AG08395 (cell line): ENCODE results near the gene VAT1L.

Experiments used
- DNase-seq: peaks from one replicate; pipeline ENCODE4 v3.0.0; 2012; ENCODE audit warnings: mixed read lengths, low spot score

Gene VAT1L

GRCh38 chr16:77782694-77783093 lies 5.7 kb upstream of the VAT1L start:
- DNase-seq: peak; percentile 30

DNA sequence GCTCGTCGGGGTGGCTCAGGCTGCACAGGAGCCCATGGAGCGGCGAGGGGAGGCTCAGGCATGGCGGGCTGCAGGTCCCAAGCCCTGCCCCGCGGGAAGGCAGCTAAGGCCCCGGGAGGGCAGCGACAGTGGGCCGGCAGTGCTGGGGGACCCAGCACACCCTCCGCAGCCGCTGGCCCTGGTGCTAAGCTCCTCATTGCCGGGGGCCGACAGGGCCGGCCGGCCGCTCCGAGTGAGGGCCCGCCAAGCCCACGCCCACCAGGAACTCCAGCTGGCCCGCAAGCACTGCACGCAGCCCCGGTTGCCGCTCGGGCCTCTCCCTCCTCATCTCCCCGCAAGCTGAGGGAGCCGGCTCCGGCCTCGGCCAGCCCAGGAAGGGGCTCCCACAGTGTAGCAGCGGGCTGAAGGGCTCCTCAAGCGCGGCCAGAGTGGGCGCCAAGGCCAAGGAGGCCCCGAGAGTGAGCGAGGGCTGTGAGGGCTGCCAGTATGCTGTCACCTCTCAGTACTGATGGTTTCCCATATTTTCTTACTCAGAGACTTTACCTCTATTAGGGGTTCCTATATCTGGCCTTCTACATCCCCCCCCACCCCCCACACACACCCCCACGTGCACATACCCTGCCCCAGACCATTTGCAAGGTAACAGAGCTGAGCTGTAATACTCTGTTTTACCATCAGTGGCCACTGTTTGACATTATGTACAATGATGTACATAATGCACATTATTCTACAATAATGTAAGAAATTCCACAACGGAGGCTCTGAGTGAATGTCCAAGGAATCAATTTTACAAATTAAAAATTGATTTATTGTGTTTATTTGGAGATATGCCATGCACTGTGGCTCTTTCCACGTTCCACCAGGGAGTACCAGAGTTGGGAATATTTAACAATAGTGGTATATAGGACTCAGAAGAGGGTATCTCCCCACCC lies 3.7 kb upstream of the VAT1L start:
- no peak for DNase-seq

DNA sequence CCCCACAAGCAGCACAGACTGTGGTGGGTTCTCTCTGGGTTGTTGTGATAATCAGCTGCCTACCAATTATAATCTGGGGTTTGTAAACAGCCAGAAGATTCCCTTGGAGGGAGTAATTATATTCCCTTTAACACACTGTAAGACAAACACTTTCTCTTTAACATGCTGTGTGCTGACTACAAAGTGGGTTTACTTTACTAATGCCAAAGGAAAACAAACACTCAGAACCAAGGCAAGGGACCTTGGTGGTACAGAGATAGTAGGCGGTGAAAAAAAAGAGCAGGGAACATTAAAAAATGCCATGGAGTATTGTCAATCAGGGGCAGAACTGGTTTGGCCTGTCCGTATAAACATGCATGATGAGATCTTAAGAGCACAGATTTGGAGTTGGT lies 3.0 kb upstream of the VAT1L start:
- DNase-seq: no peak

DNA sequence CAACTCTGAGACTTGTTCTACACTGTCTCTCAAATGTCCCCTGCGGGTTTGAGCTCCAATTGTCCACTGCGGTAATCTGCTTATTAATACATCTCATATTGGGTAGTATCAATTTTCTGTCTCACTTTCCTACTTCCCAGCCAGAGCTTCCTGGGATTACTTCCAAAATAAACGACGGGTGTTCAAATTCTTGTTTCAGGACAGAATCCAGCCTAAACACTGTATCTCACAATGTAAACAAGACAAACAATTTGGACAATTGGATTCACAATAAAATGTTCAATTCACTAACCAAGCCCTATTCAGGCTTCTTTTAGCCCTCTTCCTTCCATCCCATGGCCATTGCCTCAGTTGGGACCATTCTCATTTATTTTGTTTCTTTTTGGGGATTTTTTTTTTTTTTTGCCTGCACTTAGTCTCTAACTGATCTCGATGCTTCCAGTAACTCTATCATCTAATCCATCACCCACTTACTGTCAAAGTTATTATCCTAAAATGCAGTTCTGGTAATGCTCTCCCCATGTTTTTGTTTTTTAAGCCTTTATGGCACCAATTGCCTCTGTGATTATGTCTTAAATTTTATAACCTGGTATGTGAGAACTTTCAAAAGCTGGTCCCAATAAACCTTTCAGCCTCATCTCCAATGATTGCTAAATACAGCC lies 2.0 kb upstream of the VAT1L start:
- no peak for DNase-seq

DNA sequence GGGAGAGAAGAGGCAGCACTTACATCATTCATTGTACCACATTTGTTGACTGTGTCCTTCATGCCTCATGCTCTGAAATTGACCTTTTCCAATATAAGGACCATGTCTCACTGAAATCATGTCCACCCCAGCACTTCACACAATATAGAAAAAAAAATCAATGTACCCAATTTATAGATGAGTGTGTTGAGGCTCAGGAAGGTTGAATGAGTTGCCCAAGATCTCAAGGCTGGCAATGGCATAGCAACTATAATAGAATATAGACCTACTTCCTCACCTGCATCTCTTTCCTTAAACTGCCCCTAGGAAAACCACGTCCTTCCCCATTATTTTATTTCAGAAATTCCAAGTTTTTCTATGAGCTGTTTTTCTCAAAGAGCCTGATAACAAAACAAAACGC lies 912 bp upstream of the VAT1L start:
- no peak for DNase-seq

GRCh38 chr16:77789085-77790008 lies 983 bp downstream of the VAT1L start:
- no peak for DNase-seq

- DNase-seq: no peak
Observed at GRCh38 chr16:77790009-77790372, 1.6 kb downstream of the VAT1L start.

DNA sequence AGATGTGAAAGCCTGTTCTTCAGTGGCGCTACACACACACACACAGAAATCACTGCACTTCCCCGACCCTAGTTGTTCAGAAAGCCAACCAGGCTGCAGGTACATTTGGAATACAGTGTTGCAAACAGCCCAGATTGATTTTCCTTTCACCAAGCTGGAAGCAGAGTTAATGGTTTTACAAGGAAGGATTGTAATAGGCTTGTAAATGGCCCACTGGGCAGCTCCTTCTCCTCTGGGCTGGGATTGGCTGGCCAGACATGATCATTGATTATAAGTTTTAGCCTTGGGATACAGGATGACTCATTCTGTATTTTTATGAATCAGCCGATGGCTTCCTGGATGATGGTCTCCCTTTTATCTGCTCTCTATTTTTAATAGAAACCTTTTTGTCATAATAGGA lies 2.5 kb downstream of the VAT1L start:
- no peak for DNase-seq

DNA sequence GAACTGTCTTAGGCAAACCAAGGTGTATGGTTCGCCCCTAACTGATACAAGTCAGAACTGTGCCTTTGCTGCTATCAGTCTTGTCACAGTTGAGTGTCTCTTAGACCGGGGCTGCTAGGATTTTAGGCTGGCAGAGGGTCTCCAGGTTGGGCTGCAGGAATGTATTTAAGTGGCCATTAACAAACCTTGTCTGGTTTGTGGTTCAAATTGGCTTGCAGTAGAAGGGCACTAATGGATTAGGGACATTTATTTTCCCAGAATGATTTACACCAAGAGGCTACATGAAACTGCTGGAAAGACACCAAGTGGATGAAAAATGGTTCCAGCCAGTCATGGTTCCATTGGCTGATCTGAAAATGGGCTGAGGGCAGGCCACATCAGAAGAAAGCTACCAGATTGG lies 5.1 kb downstream of the VAT1L start:
- no peak for DNase-seq

DNA sequence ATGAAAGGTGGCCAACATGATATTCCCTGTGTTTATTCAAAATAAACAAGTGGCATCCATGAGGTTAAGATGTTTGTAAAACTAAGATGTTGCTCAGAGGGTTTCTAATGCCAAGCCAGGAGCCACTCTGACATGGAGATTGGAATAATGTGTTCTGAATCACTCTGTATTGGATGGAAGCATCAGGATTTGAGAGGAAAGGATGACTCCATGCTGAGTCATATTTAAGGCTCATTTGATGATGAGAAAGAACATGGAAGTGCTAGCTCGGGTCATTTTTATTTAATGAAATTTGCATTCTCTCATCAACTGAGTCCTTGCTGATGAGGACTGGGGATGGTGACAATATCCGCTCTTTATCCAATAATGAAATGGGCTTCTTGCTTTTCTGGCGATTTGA lies 6.2 kb downstream of the VAT1L start:
- peak; percentile 84 for DNase-seq

DNA sequence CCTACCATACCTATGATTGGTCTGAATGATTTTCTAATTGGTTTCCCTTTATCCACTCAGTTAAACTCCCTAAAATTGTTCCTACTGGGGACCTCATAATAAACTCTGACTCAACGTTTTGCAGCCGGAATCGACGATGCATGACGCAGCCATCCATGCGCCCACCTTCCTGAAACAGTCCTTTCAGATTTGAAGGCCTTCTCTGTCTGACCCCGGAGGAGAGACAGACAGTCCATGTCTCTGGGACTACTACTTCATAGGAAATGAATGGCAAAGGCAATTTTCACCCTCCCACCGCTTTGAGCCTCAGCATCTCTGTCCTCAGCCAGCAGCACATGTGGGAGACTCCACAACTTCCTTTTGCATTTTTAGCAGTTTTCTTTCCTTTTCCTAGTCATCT lies 13.5 kb downstream of the VAT1L start:
- no peak for DNase-seq

GRCh38 chr16:77805398-77805797 lies 17.0 kb downstream of the VAT1L start:
- no peak for DNase-seq

- DNase-seq: no peak
Observed at GRCh38 chr16:77807021-77807420, 18.7 kb downstream of the VAT1L start.

DNA sequence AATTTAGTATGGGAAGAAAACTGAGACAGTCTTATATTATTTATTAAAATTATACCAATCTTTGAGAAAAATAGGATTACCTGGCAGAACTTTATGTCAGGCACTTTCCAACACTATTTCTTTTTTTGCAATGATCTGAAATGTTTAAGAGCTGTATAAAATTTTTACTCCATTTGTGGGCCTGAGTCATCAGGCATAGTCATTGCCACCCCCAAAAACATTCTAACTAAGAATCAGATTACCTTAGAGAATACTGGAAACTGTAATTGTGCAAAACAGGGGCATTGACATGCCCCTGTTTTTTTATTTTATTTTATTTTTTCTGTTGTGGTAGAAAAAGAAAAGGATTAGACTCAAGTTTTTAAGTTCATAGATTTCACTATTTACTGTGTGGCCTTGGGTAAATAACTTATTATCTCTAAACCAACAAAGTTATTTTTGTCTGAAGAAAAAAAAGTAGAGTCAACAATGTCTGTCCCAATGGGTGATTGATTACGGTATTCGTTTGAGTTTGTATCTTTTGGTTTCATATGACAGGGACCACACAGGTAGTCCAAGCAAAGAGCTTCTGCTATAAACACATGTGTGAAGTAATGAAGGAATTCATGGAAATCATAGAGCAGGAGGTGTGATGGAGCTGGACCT lies 24.6 kb downstream of the VAT1L start:
- DNase-seq: peak; percentile 48

DNA sequence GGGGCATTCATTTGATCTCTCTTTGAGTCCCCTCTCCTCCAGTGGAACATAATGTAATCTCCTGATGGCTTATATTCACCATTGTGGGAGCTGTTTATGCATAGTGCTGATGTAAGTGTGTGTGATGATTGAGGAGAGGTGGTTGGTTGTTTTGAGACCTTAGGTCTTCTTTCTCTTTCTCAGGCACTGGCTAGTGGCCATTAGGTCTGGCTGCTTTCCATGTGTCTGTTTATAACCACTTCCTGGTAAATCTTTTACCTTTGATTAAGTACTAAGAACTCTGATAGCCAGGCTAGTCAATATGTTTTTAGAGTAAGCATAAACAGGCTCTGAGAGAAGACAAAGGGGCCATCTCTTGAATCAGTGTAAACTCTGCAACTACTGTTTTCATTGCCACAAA lies 27.9 kb downstream of the VAT1L start:
- DNase-seq: peak; percentile 13

- DNase-seq: no peak
Observed at GRCh38 chr16:77820340-77820739, 32.0 kb downstream of the VAT1L start.

DNA sequence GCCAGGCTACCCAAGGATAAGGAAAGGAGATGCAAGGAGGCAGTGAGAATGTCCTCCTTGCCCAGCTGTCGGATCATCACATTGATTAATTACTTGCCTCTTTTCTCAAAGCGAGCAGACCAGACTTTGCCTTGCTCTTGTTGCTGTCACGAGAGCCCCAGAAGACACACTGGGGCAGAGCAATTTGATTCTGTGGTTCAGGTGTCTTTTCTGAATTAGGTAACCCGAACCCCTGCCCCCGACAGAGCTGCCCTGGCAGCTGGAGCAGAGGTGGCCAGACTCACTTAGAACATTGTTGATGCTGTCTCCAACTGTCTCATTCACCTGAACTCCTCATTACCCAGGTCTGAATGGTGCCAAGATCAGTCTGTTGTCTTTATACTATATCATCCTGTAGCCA lies 34.3 kb downstream of the VAT1L start:
- no peak for DNase-seq

DNA sequence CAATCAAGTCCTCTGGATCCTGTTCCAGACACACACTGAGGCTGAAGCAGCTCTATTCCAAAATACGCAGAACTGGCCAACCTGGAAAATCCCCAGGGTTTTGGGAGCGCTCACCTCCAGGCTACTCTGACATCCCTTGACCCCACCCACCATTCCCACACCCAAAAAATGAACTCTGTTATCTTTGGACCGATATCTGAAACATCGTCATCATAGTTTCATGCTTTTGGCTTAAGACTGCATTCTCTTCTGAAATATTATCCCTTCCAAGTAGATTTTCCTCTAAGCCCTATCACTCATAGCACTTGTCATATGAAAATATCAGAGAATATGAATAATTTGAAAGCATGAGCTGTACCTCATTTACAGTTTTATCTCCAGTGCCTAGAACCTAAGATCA lies 34.7 kb downstream of the VAT1L start:
- no peak for DNase-seq

DNA sequence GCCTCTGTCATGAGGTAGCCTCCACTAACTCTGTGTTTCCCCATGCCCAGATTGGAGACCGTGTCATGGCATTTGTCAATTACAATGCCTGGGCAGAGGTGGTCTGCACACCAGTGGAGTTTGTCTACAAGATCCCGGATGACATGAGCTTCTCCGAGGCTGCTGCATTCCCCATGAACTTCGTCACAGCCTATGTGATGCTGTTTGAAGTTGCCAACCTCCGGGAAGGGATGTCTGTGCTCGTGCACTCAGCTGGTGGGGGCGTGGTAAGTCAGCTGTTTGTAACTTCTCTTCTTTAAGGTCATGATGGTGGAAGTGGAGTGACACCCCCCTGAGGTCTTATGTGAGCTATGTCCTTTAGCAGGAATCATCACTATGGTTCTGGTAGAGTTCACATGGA lies 36.8 kb downstream of the VAT1L start:
- DNase-seq: no peak

GRCh38 chr16:77827032-77827431 lies 38.7 kb downstream of the VAT1L start:
- no peak for DNase-seq

- peak; percentile 86 for DNase-seq
Observed at GRCh38 chr16:77833921-77834634, 45.7 kb downstream of the VAT1L start.
